HG03354 (cell line): ENCODE data around the gene PBX3.

Experiments used
- ATAC-seq: cut with Tn5 transposase; IDR thresholded peaks from one replicate; pipeline ENCODE4 v1.9.1; 2021; ENCODE audit warnings: mild to moderate bottlenecking; ENCODE audit not compliant: unreplicated experiment, poor library complexity, severe bottlenecking

PBX3 gene

GRCh38 chr9:126000731-126001580 lies 253.8 kb downstream of the PBX3 start:
- no peak for ATAC-seq

GRCh38 chr9:126001581-126002225 lies 254.5 kb downstream of the PBX3 start:
- no peak for ATAC-seq

GRCh38 chr9:126002476-126003350 lies 255.5 kb downstream of the PBX3 start:
- no peak for ATAC-seq

- no peak for ATAC-seq
Observed at GRCh38 chr9:126009047-126009446, 261.9 kb downstream of the PBX3 start.

GRCh38 chr9:126014726-126015125 lies 267.6 kb downstream of the PBX3 start:
- ATAC-seq: no peak

- ATAC-seq: no peak
Observed at GRCh38 chr9:126015424-126015823, 268.3 kb downstream of the PBX3 start.

GRCh38 chr9:126016579-126017290 lies 269.6 kb downstream of the PBX3 start:
- no peak for ATAC-seq
